Stimulated activated CD4-positive, alpha-beta T cell treated with anti-CD3 and anti-CD28 coated beads, Interleukin-2, amount 100 ng/mL, for 24 hours (primary cell): ENCODE measurements around the gene FRMD6.
"Not testable (repeated sequence)": the region's sequence is repeated elsewhere in the genome, so short reads cannot be mapped to it uniquely, and the experiment has no call there.

ENCODE experiments used
- DNase-seq, 2 donors: peaks; one replicate each; pipeline ENCODE4 v3.0.0-alpha.2; 2020

FRMD6 gene

DNA sequence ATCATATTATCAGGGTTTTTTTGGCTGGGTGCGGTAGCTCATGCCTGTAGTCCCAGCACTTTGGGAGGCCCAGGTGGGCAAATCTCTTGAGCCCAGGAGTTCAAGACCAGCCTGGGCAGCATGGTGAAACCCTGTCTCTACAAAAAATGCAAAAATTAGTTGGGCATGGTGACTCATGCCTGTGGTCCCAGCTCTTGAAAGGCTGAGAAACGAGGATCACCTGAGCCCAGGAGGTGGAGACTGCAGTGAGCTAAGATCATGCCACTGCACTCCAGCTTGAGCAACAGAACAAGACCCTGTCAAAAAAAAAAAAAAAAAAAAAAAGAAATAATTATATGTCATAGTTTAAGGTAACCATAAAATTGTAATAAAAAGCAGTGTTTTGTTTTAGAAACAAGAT, 18.4 kb upstream of the FRMD6 start:
- not testable (repeated sequence) for DNase-seq

DNA sequence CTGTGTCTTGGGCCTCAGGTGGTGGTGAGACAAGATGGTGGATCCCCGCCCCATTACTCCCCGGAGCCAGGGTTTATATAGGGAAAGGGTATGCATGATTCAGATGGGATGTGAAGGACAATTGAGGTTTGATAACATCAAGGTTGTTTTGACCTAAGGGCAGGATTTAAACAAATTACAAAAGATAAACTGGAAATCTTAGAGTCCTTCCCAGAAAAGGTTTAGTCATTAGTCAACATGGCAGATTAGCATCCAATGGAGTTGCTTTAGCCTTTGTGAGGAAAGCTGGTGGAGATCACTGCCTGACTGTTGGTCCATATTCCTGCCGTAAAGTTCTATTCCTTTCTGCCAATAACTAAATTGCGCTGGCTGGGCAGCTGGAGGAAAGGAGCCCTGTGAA, 15.6 kb upstream of the FRMD6 start:
- DNase-seq = no peak

DNA sequence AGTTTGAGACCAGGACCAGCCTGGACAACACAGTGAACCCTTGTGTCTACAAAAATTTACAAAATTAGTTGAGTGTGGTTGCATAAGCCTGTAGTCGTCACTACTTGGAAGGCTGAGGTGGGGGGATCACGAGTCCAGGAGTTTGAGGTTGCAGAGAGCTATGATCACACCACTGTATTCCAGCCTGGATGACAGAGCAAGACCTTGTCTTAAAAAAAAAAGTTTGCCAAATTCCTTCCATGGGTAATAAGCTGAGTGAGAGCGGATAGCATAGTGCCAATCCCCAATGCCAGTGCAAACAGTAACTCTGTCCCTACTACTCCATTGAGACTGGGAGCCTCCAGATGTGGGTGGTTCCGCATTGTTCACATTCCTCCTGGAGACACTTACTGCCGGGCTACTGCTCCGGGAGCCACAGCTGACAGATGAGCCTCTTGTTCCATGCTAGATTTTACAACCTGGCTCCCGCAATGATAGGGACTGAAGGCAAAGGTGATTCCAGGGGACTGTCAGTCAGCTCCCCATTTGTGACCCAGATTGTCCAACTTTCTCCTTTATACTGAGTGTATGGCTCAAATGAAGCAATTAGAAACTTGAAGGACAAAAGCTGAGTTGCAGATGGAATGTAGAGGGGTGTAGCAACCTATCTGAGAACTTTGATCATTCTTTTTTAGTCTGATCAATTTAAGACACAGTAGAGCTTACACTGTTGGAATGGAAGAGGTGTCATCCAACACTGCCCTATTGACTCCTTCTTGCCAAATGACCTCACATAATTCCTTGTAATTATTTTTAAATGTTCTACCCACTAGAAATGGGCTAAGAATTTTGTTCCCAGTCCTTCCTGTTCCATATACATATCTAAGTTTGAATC, 13.4 kb upstream of the FRMD6 start:
- DNase-seq = no peak

- DNase-seq = no peak
These were observed 11.9 kb upstream of the FRMD6 start for GRCh38 chr14:51639668-51640316.

DNA sequence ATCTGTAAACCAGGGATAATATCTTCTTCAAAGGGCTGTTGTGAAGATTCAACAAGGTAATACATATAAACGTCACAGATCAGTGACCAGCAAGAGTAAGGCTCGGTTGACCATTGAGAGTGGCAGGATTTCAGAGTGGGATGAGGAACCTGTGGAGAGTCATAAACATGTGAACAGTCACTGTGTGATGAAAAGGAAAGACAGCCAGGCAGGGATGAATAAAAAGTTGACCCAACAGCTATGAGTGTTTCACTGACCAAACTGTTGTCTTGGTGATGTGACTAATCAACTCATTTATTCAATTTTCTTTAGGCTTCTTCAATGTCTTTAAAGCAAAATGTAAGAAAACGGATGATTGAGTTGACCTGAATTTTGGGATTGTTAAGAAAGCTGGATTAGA, 8.6 kb upstream of the FRMD6 start:
- no peak for DNase-seq

- DNase-seq = no peak
These were observed 7.3 kb upstream of the FRMD6 start for GRCh38 chr14:51644217-51644933.

GRCh38 chr14:51648296-51648695, 3.4 kb upstream of the FRMD6 start:
- DNase-seq = no peak

DNA sequence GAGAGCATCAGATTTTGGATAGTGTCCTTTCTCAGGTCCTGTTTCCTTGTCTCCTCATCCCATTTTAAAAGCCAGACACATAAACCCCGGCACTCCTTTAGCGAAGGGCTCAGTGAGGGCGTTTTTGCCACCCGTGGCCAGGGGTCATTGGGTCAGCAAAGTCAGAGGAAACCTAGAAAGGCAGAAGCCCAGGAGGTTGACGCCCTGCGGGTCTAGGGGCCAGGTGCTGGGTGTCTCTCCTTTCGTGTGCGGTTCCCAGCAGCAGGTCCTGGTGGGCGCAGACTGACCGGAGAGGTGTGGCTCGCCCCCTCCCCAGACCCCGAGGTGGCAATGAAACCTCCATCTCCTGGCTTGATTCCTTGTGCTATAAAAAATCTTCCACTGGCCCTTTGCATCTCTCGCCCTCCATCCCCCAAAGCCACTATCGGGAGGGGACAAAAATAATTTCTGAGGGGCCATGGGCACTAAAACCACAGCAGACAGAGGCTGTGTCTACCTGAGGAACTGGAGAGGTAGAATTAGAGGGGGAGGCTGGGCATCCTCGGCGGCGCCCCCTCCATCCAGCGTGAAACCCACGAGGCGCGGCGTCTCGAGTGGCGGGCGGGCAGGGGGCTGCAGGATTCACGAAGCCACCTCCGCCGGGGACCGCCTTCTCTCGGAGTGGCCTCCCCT, 858 bp upstream of the FRMD6 start:
- no peak for DNase-seq

DNA sequence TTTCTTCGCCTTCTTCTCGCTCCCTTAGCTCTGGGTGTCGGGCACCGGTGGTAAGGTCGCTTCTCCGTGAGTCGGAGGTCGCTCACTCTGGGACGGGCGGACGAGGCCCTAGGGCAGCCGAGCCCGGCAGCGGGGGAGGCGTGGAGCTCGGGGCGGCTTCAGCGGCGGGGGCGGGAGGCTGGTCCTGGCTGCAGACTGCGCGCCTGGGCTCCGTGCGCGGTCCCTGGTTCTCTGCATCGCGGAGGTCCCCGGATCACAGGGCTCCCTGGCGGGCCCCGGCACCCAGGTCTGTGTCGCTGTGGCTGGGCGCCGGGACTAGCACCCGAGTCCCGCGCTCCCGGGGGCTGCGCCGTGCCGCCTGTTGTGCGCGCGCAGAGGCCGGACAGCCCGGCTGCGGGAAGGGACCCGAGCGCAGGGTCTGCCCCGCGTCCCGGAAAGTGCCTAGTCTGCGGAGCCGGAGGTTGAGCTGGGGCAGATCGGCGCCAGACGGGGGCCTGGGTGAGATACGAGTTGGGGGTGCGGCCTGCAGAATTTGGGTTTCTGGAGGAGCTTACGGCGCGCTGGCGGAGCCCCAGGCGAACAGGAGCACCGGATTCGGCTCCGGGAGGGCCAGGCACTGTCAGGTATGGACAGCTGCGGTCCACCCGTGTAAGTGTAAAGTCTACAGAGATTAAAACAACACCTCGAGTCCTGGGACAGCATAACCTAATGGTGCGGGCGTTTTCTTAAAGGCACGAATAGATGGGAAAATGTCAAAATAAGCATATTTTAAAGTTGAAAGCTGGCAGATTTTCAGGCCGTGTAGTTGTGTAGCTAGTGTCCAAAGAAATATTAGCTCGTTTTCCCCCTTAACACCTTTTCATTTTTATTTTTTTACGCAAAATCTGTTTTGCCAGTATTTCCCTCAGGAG, 713 bp downstream of the FRMD6 start:
- DNase-seq = peak in 1 of 2 donors; percentile 36

GRCh38 chr14:51653079-51653774, 1.5 kb downstream of the FRMD6 start:
- no peak for DNase-seq

GRCh38 chr14:51653775-51654532, 2.2 kb downstream of the FRMD6 start:
- no peak for DNase-seq

DNA sequence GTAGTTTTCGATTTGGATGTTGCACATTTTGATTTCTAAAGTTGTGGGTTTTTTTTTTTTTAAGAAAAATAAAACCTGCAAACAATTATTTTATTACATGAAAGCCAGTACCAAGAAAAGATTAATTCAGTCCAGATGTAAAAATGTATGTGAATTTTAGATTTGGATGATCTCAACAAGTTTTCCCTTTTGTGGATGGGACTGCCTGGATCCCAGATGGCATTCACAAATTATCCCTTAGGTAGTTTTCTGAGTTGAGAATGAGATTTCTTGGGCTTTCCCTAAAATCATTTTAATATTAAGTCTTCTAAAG, 2.8 kb downstream of the FRMD6 start:
- no peak for DNase-seq

GRCh38 chr14:51657762-51658161, 6.1 kb downstream of the FRMD6 start:
- no peak for DNase-seq

GRCh38 chr14:51658441-51659173, 6.9 kb downstream of the FRMD6 start:
- no peak for DNase-seq

DNA sequence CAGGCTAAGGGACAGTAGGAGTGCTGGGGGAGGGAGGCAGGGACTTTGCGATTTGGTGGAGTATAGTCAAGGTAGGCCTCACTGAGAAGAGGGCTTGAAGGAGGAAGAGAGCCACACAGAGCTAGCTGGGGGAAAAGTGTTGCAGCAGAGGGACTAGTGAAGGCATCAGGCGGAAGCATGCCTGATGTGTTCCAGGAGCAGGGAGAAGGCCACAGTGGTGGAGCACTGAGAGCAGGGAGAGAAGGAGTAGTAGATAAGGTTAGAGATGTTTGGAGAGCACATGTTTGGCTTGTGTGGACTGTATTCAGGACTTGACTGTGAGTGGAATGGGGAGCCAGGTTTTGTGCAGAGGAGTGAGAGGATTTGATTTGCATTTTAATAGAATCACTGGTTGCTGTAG, 9.0 kb downstream of the FRMD6 start:
- no peak for DNase-seq

DNA sequence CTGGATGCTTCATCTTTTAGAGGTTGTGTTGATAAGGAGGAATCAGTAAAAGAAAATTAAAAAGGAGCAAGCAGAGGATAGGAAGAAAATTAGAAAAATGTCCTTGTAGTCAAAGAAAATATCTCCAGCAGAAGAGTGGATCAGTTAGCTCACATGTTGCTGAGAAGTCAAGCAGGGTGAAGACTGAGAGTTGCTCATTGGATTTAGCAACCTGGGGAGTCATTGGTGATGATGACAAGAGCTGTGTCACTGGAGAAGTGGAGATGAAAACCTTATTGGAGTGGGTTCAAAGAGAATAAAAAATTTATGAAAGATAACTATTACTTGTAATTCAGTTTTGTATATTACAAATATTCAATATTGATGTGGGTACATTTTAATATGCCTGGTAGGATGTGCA, 9.8 kb downstream of the FRMD6 start:
- no peak for DNase-seq

GRCh38 chr14:51663783-51664326, 12.1 kb downstream of the FRMD6 start:
- DNase-seq = no peak

GRCh38 chr14:51666070-51666469, 14.4 kb downstream of the FRMD6 start:
- DNase-seq = no peak

DNA sequence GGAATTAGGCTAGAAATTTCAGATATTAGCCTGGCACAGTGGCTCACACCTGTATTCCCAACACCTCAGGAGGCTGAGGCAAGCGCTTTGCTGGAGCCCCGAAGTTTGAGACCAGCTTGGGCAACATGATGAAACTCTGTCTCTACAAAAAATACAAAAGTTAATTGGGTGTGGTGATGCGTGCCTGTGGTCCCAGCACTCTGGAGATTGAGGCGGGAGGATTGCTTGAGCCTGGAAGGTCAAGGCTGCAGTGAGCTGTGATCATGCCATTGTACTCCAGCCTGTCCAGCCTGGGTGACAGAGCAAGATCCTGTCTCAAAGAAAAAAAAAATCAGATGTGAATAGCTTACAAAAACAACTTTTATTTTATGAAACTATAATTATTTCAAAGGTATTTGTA, 15.1 kb downstream of the FRMD6 start:
- DNase-seq = no peak

DNA sequence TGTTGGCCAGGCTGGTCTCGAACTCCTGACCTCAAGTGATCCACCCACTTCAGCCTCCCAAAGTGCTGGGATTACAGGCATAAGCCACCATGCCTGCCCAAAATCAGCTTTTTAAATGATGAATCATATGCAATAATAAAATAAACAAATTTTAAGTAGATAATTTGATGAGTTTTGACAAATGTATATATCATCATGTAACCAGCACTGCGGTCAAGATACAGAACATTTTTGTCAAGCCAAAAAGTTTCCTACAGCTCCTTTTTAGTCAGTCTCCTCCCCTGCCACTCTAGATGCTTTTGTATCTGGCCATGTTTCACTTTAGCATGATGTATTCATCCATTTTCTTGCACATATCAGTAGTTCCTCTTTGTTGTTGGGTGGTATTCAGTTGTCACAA, 17.2 kb downstream of the FRMD6 start:
- DNase-seq = no peak
